Measurements from ENCODE around the gene TPH2. TPM values are rescaled to one million over a fixed set of nuclear protein-coding genes. Genes with fewer than 3 reads are reported as not detected.

TPH2 gene
- total and polyA plus RNA-seq, 2 of the 4 experiments (the other 2 are of a cell fraction) = not detected

DNA sequence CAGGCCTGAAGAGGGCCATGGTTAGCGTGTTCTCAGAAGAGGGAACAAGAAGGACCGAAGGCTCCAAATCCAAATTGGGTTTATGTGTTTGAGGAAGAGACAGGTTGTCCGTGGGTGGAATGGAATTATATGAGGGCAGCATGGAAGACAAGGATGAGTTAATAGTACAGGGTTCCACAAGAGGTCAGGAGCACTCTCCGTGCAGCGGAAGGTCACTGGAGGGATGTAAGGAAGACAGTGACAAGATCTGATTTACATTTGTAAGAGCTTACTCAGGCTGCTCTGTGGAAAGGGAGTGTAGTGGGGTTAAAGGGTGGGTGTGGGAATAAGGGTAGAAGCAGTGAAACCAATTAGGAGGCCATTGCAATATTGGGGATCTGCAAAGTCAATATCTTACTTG, 97.0 kb downstream of the TPH2 start:
- 48% methylated on average over 3 of the region's 5 CpGs; no CpG with 5 or more reads in 1 of the 2 experiments for WGBS, 2 experiments (ENCODE audit: extremely low coverage in 2 of 2, insufficient read length in 1 of 2)
- no peak overlapping the region for H2BK120ac ChIP-seq (ENCODE audit: low read depth, low read length)
- in situ Hi-C loops (cut with MboI; ENCODE audit: low sequenced_read_pairs) = no loop called here
- ChIA-PET POLR2A (ENCODE audit: unreplicated experiment) (no interaction called here), CTCF (no interaction called here)
- H3K18ac ChIP-seq (ENCODE audit: low read depth, low read length) = no peak overlapping the region
- H3K79me1 ChIP-seq (ENCODE audit: low read depth in 1 of 2, low read length in 2 of 2) = no peaks in the 10 kb centered on the region
- H4K20me1 ChIP-seq (ENCODE audit: insufficient read depth, low read length) = no peaks in the 10 kb centered on the region
- no peak overlapping the region for H3K9ac ChIP-seq (ENCODE audit: low read depth, low read length)
- no peak overlapping the region for H2BK20ac ChIP-seq (ENCODE audit: low read depth, low read length)
- no peaks in the 10 kb centered on the region for H3K9me3 ChIP-seq (ENCODE audit: control insufficient read depth, insufficient read depth, low read length)
- H3K23ac ChIP-seq (ENCODE audit: low read depth, low read length) = no peak overlapping the region
- no peaks in the 10 kb centered on the region for H3K9me1 ChIP-seq (ENCODE audit: insufficient read depth, low read length)
- no peak overlapping the region for H4K8ac ChIP-seq (ENCODE audit: low read depth in 2 of 2, low read length in 2 of 2)
- ATAC-seq (ENCODE audit: low read depth) = no peak
- H3K4ac ChIP-seq (ENCODE audit: low read depth, low read length) = no peak overlapping the region
- H3K27me3 ChIP-seq (ENCODE audit: control insufficient read depth, insufficient read depth, low read length) = peaks cover 4% of the 10 kb centered on the region; the same call in 1 of the 2 replicates
- no peak overlapping the region for H4K91ac ChIP-seq (ENCODE audit: insufficient read depth, low read depth, low read length)
- no peak overlapping the region for H3K14ac ChIP-seq (replicated peaks; ENCODE audit: low read depth, low read length)
- H3K4me1 ChIP-seq (ENCODE audit: control insufficient read depth, insufficient read depth, low read length) = no peaks in the 10 kb centered on the region
- no peak overlapping the region for H2AFZ ChIP-seq (replicated peaks; ENCODE audit: low read length, poor library complexity)
- TF ChIP-seq CEBPB (IDR thresholded peaks at IDR 0.05; ENCODE audit: low read depth, low read length) = no peak
- TF ChIP-seq MAFK (IDR thresholded peaks at IDR 0.05; ENCODE audit: low read depth, low read length) = no peak
- TF ChIP-seq RCOR1 (IDR thresholded peaks at IDR 0.05; ENCODE audit: insufficient replicate concordance, low read length) = no peak
- no peak for TF ChIP-seq RFX5 (IDR thresholded peaks at IDR 0.05; ENCODE audit: low read depth, low read length)
- TF ChIP-seq FOS (IDR thresholded peaks at IDR 0.05; ENCODE audit: low read depth, low read length) = no peak
- TF ChIP-seq, protein P1, sequence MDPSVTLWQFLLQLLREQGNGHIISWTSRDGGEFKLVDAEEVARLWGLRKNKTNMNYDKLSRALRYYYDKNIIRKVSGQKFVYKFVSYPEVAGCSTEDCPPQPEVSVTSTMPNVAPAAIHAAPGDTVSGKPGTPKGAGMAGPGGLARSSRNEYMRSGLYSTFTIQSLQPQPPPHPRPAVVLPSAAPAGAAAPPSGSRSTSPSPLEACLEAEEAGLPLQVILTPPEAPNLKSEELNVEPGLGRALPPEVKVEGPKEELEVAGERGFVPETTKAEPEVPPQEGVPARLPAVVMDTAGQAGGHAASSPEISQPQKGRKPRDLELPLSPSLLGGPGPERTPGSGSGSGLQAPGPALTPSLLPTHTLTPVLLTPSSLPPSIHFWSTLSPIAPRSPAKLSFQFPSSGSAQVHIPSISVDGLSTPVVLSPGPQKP (IDR thresholded peaks at IDR 0.05; ENCODE audit: borderline replicate concordance, low read depth, low read length) = no peak
- TF ChIP-seq RAD21 (IDR thresholded peaks at IDR 0.05; ENCODE audit: low read length) = no peak
- no peak overlapping the region for H3K4me2 ChIP-seq (ENCODE audit: low read depth, low read length)
- H2AK9ac ChIP-seq (replicated peaks; ENCODE audit: low read depth, low read length, poor library complexity) = no peak overlapping the region
- no peak for DNase-seq
- H2AK5ac ChIP-seq (ENCODE audit: low read depth, low read length) = no peak overlapping the region
- H2BK15ac ChIP-seq (ENCODE audit: low read depth, low read length) = no peak overlapping the region
- dilution Hi-C loops (cut with HindIII; ENCODE audit: low sequenced_read_pairs, unreplicated experiment) = no loop called here
- no peak overlapping the region for H3K4me3 ChIP-seq (ENCODE audit: insufficient read depth, low read depth, low read length)
- no TSS peak for BruUV-seq (replicated peaks)
- no peak overlapping the region for H3K27ac ChIP-seq (ENCODE audit: insufficient read depth, low read length)
- H2BK5ac ChIP-seq (ENCODE audit: low read depth, low read length, poor library complexity, severe bottlenecking) = no peak overlapping the region
- no peak overlapping the region for H4K5ac ChIP-seq (ENCODE audit: low read depth, low read length)
- H3K56ac ChIP-seq (ENCODE audit: extremely low read depth, insufficient read depth, low read length) = no peak overlapping the region
- no peaks in the 10 kb centered on the region for H3K36me3 ChIP-seq (ENCODE audit: control insufficient read depth, insufficient read depth, low read length)
- intact Hi-C loops (cut with micrococcal nuclease) = no loop called here
